Sigmoid colon (tissue), 7 donors: ENCODE measurements around the gene OPRPN. TPM values are rescaled to one million over a fixed set of nuclear protein-coding genes. Genes with fewer than 3 reads are reported as not detected.

Source experiments
- DNase-seq: peaks from one replicate; pipeline ENCODE4 v3.0.0-alpha.2; 2019
- H3K27ac ChIP-seq, 4 donors: fragments of 200-600 bp; sonication (generic); one replicate each; pipeline ENCODE4 v1.5.1; 2016 to 2019; ENCODE audit warnings: mild to moderate bottlenecking in 1 of 4
- H3K27me3 ChIP-seq, 3 donors: fragments of 200-600 bp; sonication (generic); one replicate each; pipeline ENCODE4 v1.5.1; 2019; ENCODE audit warnings: mild to moderate bottlenecking in 1 of 3
- H3K36me3 ChIP-seq, 4 donors: fragments of 200-600 bp; sonication (generic); one replicate each; pipeline ENCODE4 v1.5.1; 2016 to 2019
- H3K4me1 ChIP-seq, 4 donors: fragments of 200-600 bp; sonication (generic); one replicate each; pipeline ENCODE4 v1.5.1; 2017 to 2019
- H3K4me3 ChIP-seq, 4 donors: fragments of 200-600 bp; sonication (generic); one replicate each; pipeline ENCODE4 v1.5.1; 2017 to 2019; ENCODE audit warnings: mild to moderate bottlenecking in 2 of 4, moderate library complexity in 1 of 4
- H3K9me3 ChIP-seq, 4 donors: fragments of 200-600 bp in 3 of 4; sonication (generic) in 3 of 4; one replicate each; pipeline versions ENCODE4 v1.5.1 to v1.6.1; 2013 to 2019
- CTCF ChIP-seq, 4 experiments: fragments of 450-650 bp in 3 of 4; fragments of 200-600 bp in 1 of 4; IDR thresholded peaks; one replicate each; pipeline ENCODE4 v1.5.1; 2016 to 2019; ENCODE audit warnings: antibody characterized with exemption in 4 of 4, mild to moderate bottlenecking in 3 of 4, moderate library complexity in 2 of 4
- EP300 ChIP-seq, 4 donors: sonication (generic); formaldehyde crosslinking; IDR thresholded peaks; one replicate each; pipeline ENCODE4 v1.6.1; 2017; ENCODE audit warnings: antibody characterized with exemption in 4 of 4
- POLR2A ChIP-seq, 2 donors: fragments of 450-650 bp; IDR thresholded peaks; one replicate each; pipeline ENCODE4 v1.6.1; 2016; ENCODE audit warnings: antibody characterized with exemption in 2 of 2, mild to moderate bottlenecking in 2 of 2, moderate library complexity in 2 of 2
- POLR2AphosphoS5 ChIP-seq, 4 donors: sonication (generic); formaldehyde crosslinking; IDR thresholded peaks; one replicate each; pipeline ENCODE4 v1.6.1; 2017; ENCODE audit warnings: antibody characterized with exemption in 4 of 4
- WGBS, 2 donors: extraction: QIAGEN DNeasy Blood & Tissue Kit; methylation state at CpG; one replicate each; pipeline ENCODE4 v1.1.7; 2013; 5-methylcytosine and 5-hydroxymethylcytosine counted together
- intact Hi-C: fragments of 100-400 bp; cut with DNase I; formaldehyde crosslinking; loops from one replicate; pipeline ENCODE4 v1.15.1; 2023
- polyA plus RNA-seq, 3 donors: library from polyadenylated mRNA; stranded (reverse); fragments of 200-250 nt; gene quantifications; one replicate each; pipeline ENCODE4 v1.2.3, GENCODE V29; 2013
- total RNA-seq, 4 donors: library from RNA; depleted of rRNA; stranded (reverse); fragments of >200 nt; gene quantifications; one replicate each; pipeline ENCODE4 v1.1.0, GENCODE V29; 2016
- donor health status: healthy with polysubstance abuse.
- donor health status: Bipolar disorder and iron deficiency.
- donor health status: healthy.

The OPRPN gene
- total and polyA plus RNA-seq, 7 donors, result not detected

GRCh38 chr4:70452946-70453345 lies 55.2 kb downstream of the OPRPN start:
- Histone ChIP-seq H3K9me3 (peaks cover 0 to 3% (median 0%) of the 10 kb centered on the region in 4 donors), H3K27me3 (no peaks in the 10 kb centered on the region), H3K4me3 (no peak overlapping the region), H3K4me1 (no peaks in the 10 kb centered on the region), H3K36me3 (no peaks in the 10 kb centered on the region), H3K27ac (no peak overlapping the region)
- intact Hi-C loops, result no loop called here
- TF ChIP-seq EP300 (IDR thresholded peaks at IDR 0.05), result no peak
- no peak for TF ChIP-seq POLR2AphosphoS5 (IDR thresholded peaks at IDR 0.05)
- no peak for TF ChIP-seq POLR2A (IDR thresholded peaks at IDR 0.05)
- TF ChIP-seq CTCF (IDR thresholded peaks at IDR 0.05), result no peak
- no peak for DNase-seq
- WGBS, 2 donors, result 5 to 18% methylated on average over 1 of the region's 1 CpG

Other genes with a start within 250 kb of the OPRPN start
- not detected for gene PRR27, start 243.7 kb upstream of the OPRPN start, total RNA-seq
- gene PRR27, start 243.7 kb upstream of the OPRPN start, polyA plus RNA-seq, result under 1 TPM in 1 of 3 donors, not detected in 2; 0.03 TPM
- 1 to 10 TPM; 4.3 to 6.4 (median 5.5) TPM for gene ODAM, start 202.2 kb upstream of the OPRPN start, total RNA-seq
- 1 to 10 TPM in 1 of 3 donors, not detected in 2; 8.3 TPM for gene ODAM, start 202.2 kb upstream of the OPRPN start, polyA plus RNA-seq
- gene FDCSP, start 171.8 kb upstream of the OPRPN start, total RNA-seq, result 1 to 10 TPM in 1 of 4 donors, not detected in 3; 1.1 TPM
- gene FDCSP, start 171.8 kb upstream of the OPRPN start, polyA plus RNA-seq, result 100 to 1,000 TPM in 1 of 3 donors, not detected in 2; 316 TPM
- not detected for gene CSN3, start 155.3 kb upstream of the OPRPN start, total RNA-seq
- not detected for gene CSN3, start 155.3 kb upstream of the OPRPN start, polyA plus RNA-seq
- not detected for gene CABS1, start 63.0 kb upstream of the OPRPN start, total RNA-seq
- not detected for gene CABS1, start 63.0 kb upstream of the OPRPN start, polyA plus RNA-seq
- not detected for gene SMR3A, start 37.2 kb upstream of the OPRPN start, total RNA-seq
- not detected for gene SMR3A, start 37.2 kb upstream of the OPRPN start, polyA plus RNA-seq
- gene SMR3B, start 14.8 kb upstream of the OPRPN start, total RNA-seq, result not detected
- not detected for gene SMR3B, start 14.8 kb upstream of the OPRPN start, polyA plus RNA-seq
- not detected for gene MUC7, start 74.3 kb downstream of the OPRPN start, total RNA-seq
- gene MUC7, start 74.3 kb downstream of the OPRPN start, polyA plus RNA-seq, result not detected
- not detected for gene AMTN, start 120.6 kb downstream of the OPRPN start, total RNA-seq
- gene AMTN, start 120.6 kb downstream of the OPRPN start, polyA plus RNA-seq, result not detected
- not detected for gene AMBN, start 194.3 kb downstream of the OPRPN start, total RNA-seq
- not detected for gene AMBN, start 194.3 kb downstream of the OPRPN start, polyA plus RNA-seq
- gene ENAM, start 230.8 kb downstream of the OPRPN start, total RNA-seq, result under 1 TPM in 2 of 4 donors, not detected in 2; under 0.01 to 0.28 TPM
- not detected for gene ENAM, start 230.8 kb downstream of the OPRPN start, polyA plus RNA-seq